Measurements from ENCODE around the gene CDK2. TPM values are rescaled to one million over a fixed set of nuclear protein-coding genes. Genes with fewer than 3 reads are reported as not detected.
"Not testable (repeated sequence)": the region's sequence is repeated elsewhere in the genome, so short reads cannot be mapped to it uniquely, and the experiment has no call there.

The CDK2 gene
- total RNA-seq, 2 donors from 2014 or later = 8.8 to 12.5 TPM

- intact Hi-C loops (cut with DNase I) = no loop called here
- peaks cover 27% of the 10 kb centered on the region for H3K4me1 ChIP-seq
- peak within 1 kb of the TSS; percentile 87 to 99 (median 97) for H3K27ac ChIP-seq
- peak; percentile 93 for ATAC-seq
- 1% methylated on average over 23 to 39 of the region's 39 CpGs for WGBS, 2 donors
- H3K9me3 ChIP-seq = no peaks in the 10 kb centered on the region
- peak in 2 of 7 experiments; percentile 42 to 70 for TF ChIP-seq CTCF (IDR thresholded peaks at IDR 0.05)
- peak; percentile 94 to 99 (median 99) for TF ChIP-seq POLR2A (IDR thresholded peaks at IDR 0.05)
- H3K4me3 ChIP-seq = peak within 1 kb of the TSS; percentile 95 to 96
- no peaks in the 10 kb centered on the region for H3K27me3 ChIP-seq
- DNase-seq = peak; percentile 99 to 100 (median 100)
- H3K36me3 ChIP-seq (replicated peaks in 1 of 2; ENCODE audit: insufficient read depth in 1 of 2, low read depth in 2 of 2) = peaks cover 0 to 2% of the 10 kb centered on the region in 2 donors
Observed at GRCh38 chr12:55973599-55974307, 7.1 kb downstream of the CDK2 start, which contains the start of gene RAB5B. RAB5B (plus strand) TSS chr12:55974078; CDS start chr12:55986961, 12,883 bp downstream.

- H3K27me3 ChIP-seq = no peaks in the 10 kb centered on the region
- ATAC-seq = peak; percentile 43
- peak overlapping the region; percentile 95 to 96 for H3K4me3 ChIP-seq
- peak overlapping the region; percentile 87 to 99 (median 97) for H3K27ac ChIP-seq
- peaks cover 27% of the 10 kb centered on the region for H3K4me1 ChIP-seq
- TF ChIP-seq CTCF (IDR thresholded peaks at IDR 0.05) (no peak), POLR2A (IDR thresholded peaks at IDR 0.05) (no peak)
- WGBS, 2 donors = 0% methylated on average over 13 of the region's 15 CpGs
- H3K36me3 ChIP-seq (replicated peaks in 1 of 2; ENCODE audit: insufficient read depth in 1 of 2, low read depth in 2 of 2) = peaks cover 0 to 2% of the 10 kb centered on the region in 2 donors
- intact Hi-C loops (cut with DNase I) = no loop called here
- DNase-seq = peak; percentile 68 to 74 (median 70)
- no peaks in the 10 kb centered on the region for H3K9me3 ChIP-seq
Observed at GRCh38 chr12:55974308-55974730, 7.7 kb downstream of the CDK2 start.

- Histone ChIP-seq H3K27ac (no peak overlapping the region), H3K4me3 (no peak overlapping the region), H3K27me3 (no peaks in the 10 kb centered on the region), H3K36me3 (replicated peaks in 1 of 2; ENCODE audit: insufficient read depth in 1 of 2, low read depth in 2 of 2) (peaks cover 0 to 4% of the 10 kb centered on the region in 2 donors), H3K9me3 (no peaks in the 10 kb centered on the region), H3K4me1 (peaks cover 15% of the 10 kb centered on the region)
- DNase-seq (no peak), ATAC-seq (no peak)
- TF ChIP-seq CTCF (IDR thresholded peaks at IDR 0.05) (no peak), POLR2A (IDR thresholded peaks at IDR 0.05) (no peak)
- WGBS, 2 donors = 83 to 91% methylated on average over 7 of the region's 7 CpGs
- intact Hi-C loops (cut with DNase I) = no loop called here
Observed at GRCh38 chr12:55978393-55978792, 11.8 kb downstream of the CDK2 start.

GRCh38 chr12:55979069-55979468 lies 12.4 kb downstream of the CDK2 start:
- WGBS, 2 donors = 68 to 76% methylated on average over 3 of the region's 3 CpGs
- intact Hi-C loops (cut with DNase I) = no loop called here

GRCh38 chr12:55981882-55982281 lies 15.3 kb downstream of the CDK2 start:
- H3K9me3 ChIP-seq; H3K4me3 ChIP-seq; ATAC-seq; H3K4me1 ChIP-seq; DNase-seq; H3K36me3 ChIP-seq (replicated peaks in 1 of 2; ENCODE audit: insufficient read depth in 1 of 2, low read depth in 2 of 2); H3K27me3 ChIP-seq; H3K27ac ChIP-seq: not testable (repeated sequence)
- intact Hi-C loops (cut with DNase I) = loop anchor here (10.0 kb wide), 1 partner anchor 1733 kb away; no protein-coding TSS in a partner anchor
- WGBS, 2 donors = 73 to 86% methylated on average over 5 of the region's 5 CpGs

More at GRCh38 chr12:55979069-55979468, 12.4 kb downstream of the CDK2 start:
- Histone ChIP-seq H3K4me3 (no peak overlapping the region), H3K27me3 (no peaks in the 10 kb centered on the region), H3K9me3 (no peaks in the 10 kb centered on the region), H3K4me1 (peaks cover 15% of the 10 kb centered on the region), H3K27ac (no peak overlapping the region), H3K36me3 (replicated peaks in 1 of 2; ENCODE audit: insufficient read depth in 1 of 2, low read depth in 2 of 2) (peaks cover 0 to 5% of the 10 kb centered on the region in 2 donors)
- DNase-seq (no peak), ATAC-seq (no peak)
- TF ChIP-seq CTCF (IDR thresholded peaks at IDR 0.05) = no peak
- TF ChIP-seq POLR2A (IDR thresholded peaks at IDR 0.05) = no peak
